HepG2 (cell line): ENCODE results near the gene FNDC10. TPM values are rescaled to one million over a fixed set of nuclear protein-coding genes. Genes with fewer than 3 reads are reported as not detected.
A peak's percentile ranks its signal among the peaks of the same experiment; 100 is the strongest.

Source experiments
- AGO2 ChIP-seq: fragments of 200-400 bp; formaldehyde crosslinking; optimal IDR thresholded peaks from 2 replicates; pipeline ENCODE3; 2017; ENCODE audit warnings: mild to moderate bottlenecking, low read depth, low read length, moderate library complexity
- ELF3 ChIP-seq: IDR thresholded peaks from 2 replicates; pipeline ENCODE4 v1.6.1; 2016; ENCODE audit warnings: missing genetic modification reagents, missing compliant biosample characterization
- ETV5 ChIP-seq: IDR thresholded peaks from 2 replicates; pipeline ENCODE4 v1.6.1; 2018; ENCODE audit warnings: missing biosample characterization, missing genetic modification reagents, inconsistent platforms, borderline replicate concordance
- FOXK1 ChIP-seq: sonication (generic); formaldehyde crosslinking; IDR thresholded peaks from 2 replicates; pipeline ENCODE4 v1.4.0; 2020; ENCODE audit warnings: low read depth, missing genetic modification reagents, borderline replicate concordance
- MNT ChIP-seq: fragments of 450-650 bp; IDR thresholded peaks from 2 replicates; pipeline ENCODE4 v1.6.1; 2016
- NFE2L2 ChIP-seq: fragments of 150-350 bp; IDR thresholded peaks from 2 replicates; pipeline ENCODE4 v1.6.1; 2014; ENCODE audit warnings: low read length
- POGZ ChIP-seq: sonication (generic); formaldehyde crosslinking; IDR thresholded peaks from 2 replicates; pipeline ENCODE4 v1.4.0; 2020; ENCODE audit warnings: mild to moderate bottlenecking, missing genetic modification reagents
- PRDM15 ChIP-seq: sonication (generic); formaldehyde crosslinking; IDR thresholded peaks from 2 replicates; pipeline ENCODE4 v1.4.0; 2020; ENCODE audit warnings: missing genetic modification reagents
- SCMH1 ChIP-seq: sonication (generic); formaldehyde crosslinking; IDR thresholded peaks from 2 replicates; pipeline ENCODE4 v1.9.0; 2021; ENCODE audit warnings: missing genetic modification reagents, mild to moderate bottlenecking, borderline replicate concordance
- SMC3 ChIP-seq: IDR thresholded peaks from 2 replicates; pipeline ENCODE4 v1.6.1; 2011; ENCODE audit warnings: low read length, improper control_type of control experiment
- SP1 ChIP-seq, 2 experiments: fragments of 450-650 bp in 1 of 2; sonication (generic) in 1 of 2; formaldehyde crosslinking in 1 of 2; IDR thresholded peaks; 2 replicates each; pipeline versions ENCODE4 v1.4.0 to v1.6.1; 2016 to 2020; ENCODE audit warnings: missing genetic modification reagents in 1 of 2
- SRSF1 ChIP-seq: fragments of 200-400 bp; formaldehyde crosslinking; optimal IDR thresholded peaks from 2 replicates; pipeline ENCODE3; 2017; ENCODE audit warnings: mild to moderate bottlenecking, low read depth, low read length, moderate library complexity
- TEAD2 ChIP-seq: sonication (generic); formaldehyde crosslinking; IDR thresholded peaks from 2 replicates; pipeline ENCODE4 v1.9.0; 2021; ENCODE audit warnings: missing genetic modification reagents
- ZBTB10 ChIP-seq: sonication (generic); formaldehyde crosslinking; IDR thresholded peaks from 2 replicates; pipeline ENCODE4 v1.4.0; 2020; ENCODE audit warnings: missing genetic modification reagents, borderline replicate concordance
- ZBTB37 ChIP-seq: sonication (generic); formaldehyde crosslinking; IDR thresholded peaks from 2 replicates; pipeline ENCODE4 v1.4.0; 2020; ENCODE audit warnings: mild to moderate bottlenecking, missing genetic modification reagents
- ZBTB46 ChIP-seq: sonication (generic); formaldehyde crosslinking; IDR thresholded peaks from 2 replicates; pipeline ENCODE4 v1.4.0; 2020; ENCODE audit warnings: mild to moderate bottlenecking, missing genetic modification reagents, borderline replicate concordance
- ZNF761 ChIP-seq: sonication (generic); formaldehyde crosslinking; conservative IDR thresholded peaks from 2 replicates; pipeline ENCODE4 v1.4.0; 2020; ENCODE audit warnings: mild to moderate bottlenecking, missing genetic modification reagents
- polyA plus RNA-seq, 8 experiments: library from polyadenylated mRNA; depleted of rRNA in 3 of 8; stranded (reverse) in 7 of 8; unstranded in 1 of 8; fragments of >200 nt; fragmentation: Illumina TruSeq in 4 of 8; extraction: Trizol in 4 of 8; gene quantifications; 2 replicates each; pipeline versions ENCODE4 v1.2.1 to v1.2.3, GENCODE V29; 2011 to 2016; ENCODE audit warnings: low read depth in 4 of 8, missing spikeins in 1 of 8, mixed read lengths in 1 of 8; ENCODE audit not compliant: insufficient read depth in 1 of 8
- total RNA-seq, 5 experiments: library from RNA; depleted of rRNA; stranded (reverse); fragments of >200 nt; fragmentation: Illumina TruSeq; extraction: Trizol; gene quantifications; 2 replicates each; pipeline ENCODE4 v1.2.3, GENCODE V29; 2016; ENCODE audit warnings: low read depth in 1 of 5

Gene FNDC10
- total and polyA plus RNA-seq, 2 of the 13 experiments (the other 11 are each of a cell fraction or from before 2014, with no cell fraction given), result 2.2 to 2.5 TPM

GRCh38 chr1:1615256-1616044 is 15.5 kb upstream of the FNDC10 start, which contains the start of gene MIB2 (continued):
- TF ChIP-seq NFE2L2, result no peak
- peak; percentile 70 for TF ChIP-seq MNT
- no peak for TF ChIP-seq TEAD2 (CRISPR knock-in tag)
- no peak for TF ChIP-seq SMC3
- TF ChIP-seq AGO2, result peak; percentile 87
- TF ChIP-seq SRSF1, result peak; percentile 85
- peak; percentile 92 for TF ChIP-seq ZNF761 (CRISPR knock-in tag)
- TF ChIP-seq SCMH1 (CRISPR knock-in tag), result no peak
- no peak for TF ChIP-seq ZBTB37
- TF ChIP-seq ETV5, result peak; percentile 30; the same call in 1 of the 2 replicates
- no peak for TF ChIP-seq ZBTB10 (CRISPR knock-in tag)
- TF ChIP-seq PRDM15 (CRISPR knock-in tag), result peak; percentile 79
- 0 out of 2 replicates have a peak, but pooled peaks have one; percentile 66 for TF ChIP-seq ZBTB46
- TF ChIP-seq POGZ, result peak; percentile 27; the same call in 1 of the 2 replicates
- TF ChIP-seq FOXK1, result peak; percentile 73
- TF ChIP-seq ELF3 (CRISPR knock-in tag), result peak; percentile 46; the same call in 1 of the 2 replicates
- TF ChIP-seq SP1 (IDR thresholded peaks at IDR 0.05), result no peak
- peak; percentile 97 for TF ChIP-seq SP1 (CRISPR knock-in tag; IDR thresholded peaks at IDR 0.05)
